ENCODE measurements around the gene ATOX1.

- TF ChIP-seq FOXK2 (IDR thresholded peaks at IDR 0.05) (no peak), CTBP1 (IDR thresholded peaks at IDR 0.05; ENCODE audit: borderline replicate concordance) (no peak), TARDBP (IDR thresholded peaks at IDR 0.05) (no peak), PKNOX1 (IDR thresholded peaks at IDR 0.05) (no peak), SP1 (IDR thresholded peaks at IDR 0.05) (no peak), ARNT (IDR thresholded peaks at IDR 0.05) (no peak), BHLHE40 (IDR thresholded peaks at IDR 0.05; ENCODE audit: borderline replicate concordance) (no peak), FOXM1 (IDR thresholded peaks at IDR 0.05; ENCODE audit: borderline replicate concordance) (no peak), ELF4 (IDR thresholded peaks at IDR 0.05) (no peak), FOXA1 (IDR thresholded peaks at IDR 0.05) (no peak), HDGF (IDR thresholded peaks at IDR 0.05; ENCODE audit: borderline replicate concordance) (no peak), L3MBTL2 (conservative IDR thresholded peaks at IDR 0.05) (no peak)
Measured at GRCh38 chr5:151743530-151743929, 14.9 kb downstream of the ATOX1 start.

All from HEK293T (cell line).